NCI-H2196 treated with DMSO at 0.1 percent for 48 hours (cell line): ENCODE results near the gene CCND1.

Experiments
- DNase-seq: peaks from one replicate; lab custom pipeline; 2025; ENCODE audit not compliant: unreplicated experiment; lab: John Stamatoyannopoulos, UW

The CCND1 gene

GRCh38 chr11:69640995-69641581 lies at the start of gene CCND1:
Gene CCND1, plus strand, starts transcription at chr11:69641156. Its CDS starts 158 bp downstream, at chr11:69641314.
- peak; percentile 9 for DNase-seq

GRCh38 chr11:69592986-69593650 lies 47.8 kb upstream of the CCND1 start:
- DNase-seq = no peak

GRCh38 chr11:69593851-69594250 lies 47.1 kb upstream of the CCND1 start:
- DNase-seq = no peak

- no peak for DNase-seq
These were observed 46.5 kb upstream of the CCND1 start for GRCh38 chr11:69594481-69594880.

- no peak for DNase-seq
These were observed 44.9 kb upstream of the CCND1 start for GRCh38 chr11:69595805-69596665.

GRCh38 chr11:69598147-69598546 lies 42.8 kb upstream of the CCND1 start:
- no peak for DNase-seq

GRCh38 chr11:69599502-69599901 lies 41.5 kb upstream of the CCND1 start:
- DNase-seq = no peak

- DNase-seq = no peak
These were observed 41.0 kb upstream of the CCND1 start for GRCh38 chr11:69600001-69600400.

GRCh38 chr11:69601011-69601975 lies 39.7 kb upstream of the CCND1 start:
- DNase-seq = no peak

GRCh38 chr11:69603111-69603836 lies 37.7 kb upstream of the CCND1 start:
- no peak for DNase-seq

- DNase-seq = no peak
These were observed 36.9 kb upstream of the CCND1 start for GRCh38 chr11:69604055-69604454.

GRCh38 chr11:69605737-69606526 lies 35.0 kb upstream of the CCND1 start:
- DNase-seq = no peak

- DNase-seq = no peak
These were observed 31.6 kb upstream of the CCND1 start for GRCh38 chr11:69609351-69609750.

- DNase-seq = no peak
These were observed 29.1 kb upstream of the CCND1 start for GRCh38 chr11:69611548-69612526.

GRCh38 chr11:69613594-69613993 lies 27.4 kb upstream of the CCND1 start:
- DNase-seq = no peak

GRCh38 chr11:69614085-69614484 lies 26.9 kb upstream of the CCND1 start:
- no peak for DNase-seq

GRCh38 chr11:69615545-69616278 lies 25.2 kb upstream of the CCND1 start:
- DNase-seq = no peak

- no peak for DNase-seq
These were observed 23.7 kb upstream of the CCND1 start for GRCh38 chr11:69617220-69617619.
